DOHH2 (cell line): ENCODE results near the gene TRMT44.
A peak's percentile ranks its signal among the peaks of the same experiment; 100 is the strongest.

Experiments
- H3F3A ChIP-seq: fragments of 200-600 bp; sonication (generic), shearing (Covaris generic); 2 replicates; pipeline ENCODE4 v1.6.0; 2016; ENCODE audit warnings: antibody characterized with exemption, mild to moderate bottlenecking; ENCODE audit not compliant: control insufficient read depth, insufficient read depth
- H3K27ac ChIP-seq: fragments of 200-600 bp; sonication (generic); 2 replicates; pipeline ENCODE4 v1.5.1; 2014; ENCODE audit warnings: low read depth, mild to moderate bottlenecking, low read length, moderate library complexity
- H3K27me3 ChIP-seq: fragments of 200-600 bp; sonication (generic); 2 replicates; pipeline ENCODE4 v1.6.1; 2014; ENCODE audit warnings: mild to moderate bottlenecking, low read length, mixed read lengths; ENCODE audit not compliant: control insufficient read depth
- H3K36me3 ChIP-seq: fragments of 200-600 bp; sonication (generic); 2 replicates; pipeline ENCODE4 v1.6.1; 2014; ENCODE audit warnings: mild to moderate bottlenecking, low read length, moderate library complexity, mixed read lengths; ENCODE audit not compliant: control insufficient read depth
- H3K4me1 ChIP-seq: fragments of 200-600 bp; sonication (generic); 2 replicates; pipeline ENCODE4 v1.6.1; 2014; ENCODE audit warnings: mild to moderate bottlenecking, low read length, mixed read lengths; ENCODE audit not compliant: control insufficient read depth
- H3K4me2 ChIP-seq: fragments of 200-600 bp; sonication (generic); 2 replicates; pipeline ENCODE4 v1.6.0; 2014; ENCODE audit warnings: mild to moderate bottlenecking, low read length, moderate library complexity
- H3K4me3 ChIP-seq: fragments of 200-600 bp; sonication (generic); 2 replicates; pipeline ENCODE4 v1.5.1; 2014; ENCODE audit warnings: mild to moderate bottlenecking, low read length, mixed read lengths
- H3K79me2 ChIP-seq: fragments of 200-600 bp; sonication (generic); 2 replicates; pipeline ENCODE4 v1.6.1; 2014; ENCODE audit warnings: mild to moderate bottlenecking, low read length, mixed read lengths; ENCODE audit not compliant: control insufficient read depth
- H3K9me2 ChIP-seq: fragments of 200-600 bp; sonication (generic); replicated peaks from 2 replicates; pipeline ENCODE4 v1.6.1; 2014; ENCODE audit warnings: mild to moderate bottlenecking, low read length, mixed read lengths; ENCODE audit not compliant: control insufficient read depth
- H3K9me3 ChIP-seq: fragments of 200-600 bp; sonication (generic); 2 replicates; pipeline ENCODE4 v1.6.1; 2014; ENCODE audit warnings: antibody characterized with exemption, low read length, mixed read lengths; ENCODE audit not compliant: control insufficient read depth, insufficient read depth
- H4K20me1 ChIP-seq: fragments of 200-600 bp; sonication (generic); 2 replicates; pipeline ENCODE4 v1.6.0; 2014; ENCODE audit warnings: low read depth, mild to moderate bottlenecking, antibody characterized with exemption, low read length, moderate library complexity; ENCODE audit not compliant: control insufficient read depth, insufficient read depth
- CTCF ChIP-seq: fragments of 200-600 bp; sonication (generic); IDR thresholded peaks from one replicate; pipeline ENCODE4 v1.5.1; 2014; ENCODE audit warnings: antibody characterized with exemption, mild to moderate bottlenecking, low read depth, low read length; ENCODE audit not compliant: poor library complexity, severe bottlenecking
- EZH2phosphoT487 ChIP-seq: fragments of 200-600 bp; sonication (generic); IDR thresholded peaks from 2 replicates; pipeline ENCODE4 v1.6.1; 2017; ENCODE audit warnings: borderline replicate concordance, mild to moderate bottlenecking, antibody characterized with exemption, low read length, moderate library complexity, mixed read lengths

TRMT44 gene

GRCh38 chr4:8409264-8410065, 31.1 kb upstream of the TRMT44 start:
- H3K4me3 ChIP-seq: no peak overlapping the region
- H3K27ac ChIP-seq: no peak overlapping the region
- H3K36me3 ChIP-seq: peaks cover 7% of the 10 kb centered on the region; the same call in 1 of the 2 replicates
- H3K27me3 ChIP-seq: no peaks in the 10 kb centered on the region
- no peaks in the 10 kb centered on the region for H3K9me2 ChIP-seq
- no peaks in the 10 kb centered on the region for H3K9me3 ChIP-seq
- no peaks in the 10 kb centered on the region for H3K79me2 ChIP-seq
- TF ChIP-seq CTCF (no peak), EZH2phosphoT487 (no peak)
- no peaks in the 10 kb centered on the region for H3F3A ChIP-seq
- no peaks in the 10 kb centered on the region for H4K20me1 ChIP-seq
- H3K4me1 ChIP-seq: peaks cover 7% of the 10 kb centered on the region
- H3K4me2 ChIP-seq: no peak overlapping the region

- Histone ChIP-seq H3K79me2 (no peaks in the 10 kb centered on the region), H3F3A (no peaks in the 10 kb centered on the region), H3K4me3 (no peak overlapping the region), H3K9me2 (no peaks in the 10 kb centered on the region), H3K36me3 (peaks cover 7% of the 10 kb centered on the region; the same call in 1 of the 2 replicates), H3K27me3 (no peaks in the 10 kb centered on the region), H4K20me1 (no peaks in the 10 kb centered on the region), H3K4me2 (no peak overlapping the region), H3K27ac (no peak overlapping the region), H3K4me1 (peaks cover 7% of the 10 kb centered on the region), H3K9me3 (no peaks in the 10 kb centered on the region)
- TF ChIP-seq CTCF (no peak), EZH2phosphoT487 (no peak)
These were observed 30.4 kb upstream of the TRMT44 start for GRCh38 chr4:8410066-8410625.

GRCh38 chr4:8410641-8411271, 29.8 kb upstream of the TRMT44 start:
- Histone ChIP-seq H3K27me3 (no peaks in the 10 kb centered on the region), H3K27ac (no peak overlapping the region), H3K36me3 (peaks cover 7% of the 10 kb centered on the region; the same call in 1 of the 2 replicates), H3K9me2 (no peaks in the 10 kb centered on the region), H3K9me3 (no peaks in the 10 kb centered on the region), H4K20me1 (no peaks in the 10 kb centered on the region), H3K4me1 (peaks cover 7% of the 10 kb centered on the region), H3K4me3 (no peak overlapping the region), H3K79me2 (no peaks in the 10 kb centered on the region), H3F3A (no peaks in the 10 kb centered on the region), H3K4me2 (no peak overlapping the region)
- TF ChIP-seq EZH2phosphoT487 (no peak), CTCF (peak; percentile 28)
